GM12878 (cell line): Measurements from ENCODE around the gene SFT2D1. TPM values are rescaled to one million over a fixed set of nuclear protein-coding genes. Genes with fewer than 3 reads are reported as not detected.

Experiments
- ATAC-seq: fragments of 200-7000 bp; cut with Tn5 transposase; 3 replicates; pipeline ENCODE4 v1.9.1; 2020; ENCODE audit warnings: mild to moderate bottlenecking, moderate library complexity
- BruUV-seq: library from RNA; stranded (reverse); fragments of 400-500 nt; replicated peaks from 2 replicates; lab custom pipeline; 2021; lab: Mats Ljungman, UMichigan
- CTCF ChIA-PET: fragments of 300-600 bp; sonication (Branson Sonifier 250); formaldehyde crosslinking; extraction: SDS; loops from one replicate; lab custom pipeline; 2021; ENCODE audit warnings: inconsistent platforms; lab: Yijun Ruan, JAX
- POLR2A ChIA-PET: fragments of 350-600 bp; formaldehyde crosslinking; extraction: SDS; loops from one replicate; lab custom pipeline; 2021; ENCODE audit warnings: inconsistent platforms; lab: Charles Lee
- RAD21 ChIA-PET: fragments of 300-600 bp; sonication (Branson Sonifier 250); formaldehyde crosslinking; loops from one replicate; lab custom pipeline; 2023; ENCODE audit warnings: antibody characterized with exemption; ENCODE audit not compliant: unreplicated experiment; lab: Charles Lee
- SMC1A ChIA-PET: fragments of 300-600 bp; sonication (Branson Sonifier 250); formaldehyde crosslinking; loops from one replicate; lab custom pipeline; 2023; ENCODE audit not compliant: unreplicated experiment, uncharacterized antibody; lab: Charles Lee
- DNase-seq: peaks from one replicate; pipeline ENCODE4 v3.0.0-alpha.2; 2011; ENCODE audit warnings: low read depth, low spot score
- FAIRE-seq: peaks from 3 replicates; lab custom pipeline; 2011; peaks lifted over from hg19 to GRCh38; lab: Jason Lieb, UNC
- H2AFZ ChIP-seq: 2 replicates; pipeline ENCODE4 v1.6.0; 2011; ENCODE audit warnings: low read depth, low read length, control low read depth; ENCODE audit not compliant: control insufficient read depth
- H3K27ac ChIP-seq: 2 replicates; pipeline ENCODE4 v1.5.1; 2011; ENCODE audit warnings: control low read depth; ENCODE audit not compliant: control insufficient read depth, insufficient read depth
- H3K27me3 ChIP-seq, 2 experiments: replicated peaks in 1 of 2; 2 replicates each; pipeline versions ENCODE4 v1.6.0 to v1.6.1; 2011; ENCODE audit warnings: low read length in 1 of 2; ENCODE audit not compliant: control insufficient read depth in 2 of 2, insufficient read depth in 2 of 2
- H3K36me3 ChIP-seq, 2 experiments: 2 replicates each; pipeline ENCODE4 v1.5.1; 2011; ENCODE audit warnings: low read length in 1 of 2; ENCODE audit not compliant: control insufficient read depth in 2 of 2, insufficient read depth in 2 of 2
- H3K4me1 ChIP-seq: 2 replicates; pipeline ENCODE4 v1.6.1; 2011; ENCODE audit warnings: mild to moderate bottlenecking, low read length, moderate library complexity, mixed read lengths; ENCODE audit not compliant: control insufficient read depth, insufficient read depth
- H3K4me2 ChIP-seq: 2 replicates; pipeline ENCODE4 v1.6.0; 2011; ENCODE audit warnings: control low read depth; ENCODE audit not compliant: control insufficient read depth, insufficient read depth
- H3K4me3 ChIP-seq: fragments of 200-600 bp; sonication (generic); 2 replicates; pipeline ENCODE4 v1.5.1; 2016
- H3K79me2 ChIP-seq: 2 replicates; pipeline ENCODE4 v1.6.0; 2011; ENCODE audit warnings: low read length; ENCODE audit not compliant: control insufficient read depth, insufficient read depth
- H3K9ac ChIP-seq: 2 replicates; pipeline ENCODE4 v1.8.0; 2011; ENCODE audit warnings: low read length, control low read depth, mixed read lengths; ENCODE audit not compliant: control insufficient read depth, insufficient read depth
- H3K9me3 ChIP-seq: replicated peaks from 3 replicates; pipeline ENCODE4 v1.5.1; 2011; ENCODE audit warnings: mild to moderate bottlenecking, low read length; ENCODE audit not compliant: control insufficient read depth, insufficient read depth
- H4K20me1 ChIP-seq: 2 replicates; pipeline ENCODE4 v1.6.0; 2011; ENCODE audit not compliant: control insufficient read depth, insufficient read depth
- CUX1 ChIP-seq: IDR thresholded peaks from 2 replicates; pipeline ENCODE4 v1.6.1; 2012; ENCODE audit warnings: improper control_type of control experiment, low read depth, low read length; ENCODE audit not compliant: insufficient replicate concordance
- E4F1 ChIP-seq: fragments of 450-650 bp; IDR thresholded peaks from 2 replicates; pipeline ENCODE4 v1.6.1; 2018; ENCODE audit warnings: borderline replicate concordance, mild to moderate bottlenecking; ENCODE audit not compliant: partially characterized antibody
- EED ChIP-seq: sonication (generic); IDR thresholded peaks from 2 replicates; pipeline ENCODE4 v1.6.1; 2016; ENCODE audit warnings: antibody characterized with exemption, low read depth
- MXI1 ChIP-seq: fragments of 150-350 bp; IDR thresholded peaks from 2 replicates; pipeline ENCODE4 v1.6.1; 2011; ENCODE audit warnings: low read depth, mild to moderate bottlenecking, inconsistent platforms, low read length, improper control_type of control experiment
- NFYA ChIP-seq: IDR thresholded peaks from 2 replicates; pipeline ENCODE4 v1.6.1; 2011; ENCODE audit warnings: low read depth, mild to moderate bottlenecking, low read length, improper control_type of control experiment, borderline replicate concordance
- NR2C2 ChIP-seq: IDR thresholded peaks from 2 replicates; pipeline ENCODE4 v1.6.1; 2011; ENCODE audit warnings: borderline replicate concordance, low read depth; ENCODE audit not compliant: control insufficient read depth, insufficient read length
- POLR2AphosphoS2 ChIP-seq: IDR thresholded peaks from 2 replicates; pipeline ENCODE4 v1.6.1; 2011; ENCODE audit warnings: low read depth, mild to moderate bottlenecking, low read length, improper control_type of control experiment, moderate library complexity
- SKIL ChIP-seq: fragments of 450-650 bp; IDR thresholded peaks from 2 replicates; pipeline ENCODE4 v1.6.1; 2017; ENCODE audit warnings: mild to moderate bottlenecking, low read depth, inconsistent platforms; ENCODE audit not compliant: poor library complexity, severe bottlenecking
- SP1 ChIP-seq: IDR thresholded peaks from one replicate; pipeline ENCODE4 v1.6.1; 2011; ENCODE audit warnings: low read depth, low read length
- whole genome bisulfite sequencing: methylation state at CpG from one replicate; pipeline ENCODE4 v1.1.6; 2016; ENCODE audit warnings: low lambda C conversion rate; ENCODE audit not compliant: insufficient replicate concordance, insufficient coverage; ENCODE audit errors: missing lambda C conversion rate; 5-methylcytosine and 5-hydroxymethylcytosine counted together
- in situ Hi-C: fragments of 300-500 bp; cut with MboI; formaldehyde crosslinking; loops from 9 replicates; pipeline ENCODE4 v1.14.3; 2018; ENCODE audit warnings: mixed read lengths
- intact Hi-C: fragments of 100-400 bp; cut with micrococcal nuclease; formaldehyde crosslinking; loops from one replicate; pipeline ENCODE4 v1.14.2; 2022; ENCODE audit not compliant: unreplicated experiment
- polyA plus RNA-seq, 11 experiments: library from polyadenylated mRNA; depleted of rRNA in 4 of 11; unstranded in 6 of 11; stranded (reverse) in 5 of 11; fragments of >200 nt; fragmentation: Nextera tagmentation in 4 of 11; fragmentation: Illumina TruSeq in 1 of 11; extraction: Ambion mirVana in 4 of 11; extraction: Trizol in 1 of 11; gene quantifications; 1 replicate in 1 of 11; 2 replicates in 10 of 11; pipeline versions ENCODE4 v1.2.1 to v1.2.3, GENCODE V29; 2011 to 2016; ENCODE audit warnings: inconsistent platforms in 2 of 11, missing spikeins in 2 of 11, low read depth in 1 of 11
- total RNA-seq, 4 experiments: library from RNA; depleted of rRNA in 3 of 4; stranded (reverse); fragments of >200 nt in 3 of 4; fragmentation: Illumina TruSeq in 1 of 4; extraction: Trizol in 1 of 4; gene quantifications; 2 replicates each; pipeline versions ENCODE4 v1.2.1 to v1.2.3, GENCODE V29; 2013 to 2021

SFT2D1 gene
- total and polyA plus RNA-seq, 10 of the 15 experiments (the other 5 are each of a cell fraction or from before 2014, with no cell fraction given) = 69.5 to 281 (median 124) TPM

GRCh38 chr6:166361077-166361429, 18.7 kb upstream of the SFT2D1 start (continued):
- TF ChIP-seq SKIL (no peak), EED (no peak), POLR2AphosphoS2 (no peak)

- CTCF ChIA-PET = interaction anchor here (1.8 kb wide), 1 partner anchor 18 kb away, joined by 3 read pairs; no protein-coding TSS in a partner anchor
- SMC1A ChIA-PET = interaction anchor here (1.1 to 1.3 kb wide), 5 partner anchors 13 to 23 kb away, joined by 3 to 6 read pairs (median 3); no protein-coding TSS in a partner anchor
- ATAC-seq = no peak
- Histone ChIP-seq H3K9ac (no peak overlapping the region), H3K27ac (no peak overlapping the region), H3K27me3 (no peaks in the 10 kb centered on the region), H3K36me3 (peaks cover 2 to 8% of the 10 kb centered on the region in 2 experiments; a peak in 3 of 4 replicates), H3K4me1 (no peaks in the 10 kb centered on the region), H4K20me1 (no peaks in the 10 kb centered on the region), H3K4me2 (no peak overlapping the region), H3K9me3 (no peaks in the 10 kb centered on the region; the same call in 2 of the 3 replicates), H2AFZ (no peak overlapping the region), H3K79me2 (no peaks in the 10 kb centered on the region), H3K4me3 (no peak overlapping the region)
- no peak for DNase-seq
- no peak for FAIRE-seq
- POLR2A ChIA-PET = no interaction called here
- no TSS peak for BruUV-seq
- intact Hi-C loops (no loop called here), in situ Hi-C loops (no loop called here)
- RAD21 ChIA-PET = no interaction called here
- WGBS = 72% methylated on average over 8 of the region's 8 CpGs
- TF ChIP-seq SP1 (no peak), CUX1 (no peak), NFYA (no peak), NR2C2 (no peak), E4F1 (no peak), MXI1 (no peak)
Measured at GRCh38 chr6:166360243-166361076, 18.1 kb upstream of the SFT2D1 start.
